ENCODE measurements around the gene XAGE1B.
"Not testable (repeated sequence)": the region's sequence is repeated elsewhere in the genome, so short reads cannot be mapped to it uniquely, and the experiment has no call there.

The XAGE1B gene

GRCh38 chrX:52542311-52542710, 25.4 kb upstream of the XAGE1B start (continued):
- TF ChIP-seq, protein P1, sequence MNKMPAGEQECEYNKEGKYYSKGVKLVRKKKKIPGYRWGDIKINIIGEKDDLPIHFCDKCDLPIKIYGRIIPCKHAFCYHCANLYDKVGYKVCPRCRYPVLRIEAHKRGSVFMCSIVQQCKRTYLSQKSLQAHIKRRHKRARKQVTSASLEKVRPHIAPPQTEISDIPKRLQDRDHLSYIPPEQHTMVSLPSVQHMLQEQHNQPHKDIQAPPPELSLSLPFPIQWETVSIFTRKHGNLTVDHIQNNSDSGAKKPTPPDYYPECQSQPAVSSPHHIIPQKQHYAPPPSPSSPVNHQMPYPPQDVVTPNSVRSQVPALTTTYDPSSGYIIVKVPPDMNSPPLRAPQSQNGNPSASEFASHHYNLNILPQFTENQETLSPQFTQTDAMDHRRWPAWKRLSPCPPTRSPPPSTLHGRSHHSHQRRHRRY (tag by site-specific recombination; IDR thresholded peaks at IDR 0.05), result no peak
- TF ChIP-seq, protein P2, sequence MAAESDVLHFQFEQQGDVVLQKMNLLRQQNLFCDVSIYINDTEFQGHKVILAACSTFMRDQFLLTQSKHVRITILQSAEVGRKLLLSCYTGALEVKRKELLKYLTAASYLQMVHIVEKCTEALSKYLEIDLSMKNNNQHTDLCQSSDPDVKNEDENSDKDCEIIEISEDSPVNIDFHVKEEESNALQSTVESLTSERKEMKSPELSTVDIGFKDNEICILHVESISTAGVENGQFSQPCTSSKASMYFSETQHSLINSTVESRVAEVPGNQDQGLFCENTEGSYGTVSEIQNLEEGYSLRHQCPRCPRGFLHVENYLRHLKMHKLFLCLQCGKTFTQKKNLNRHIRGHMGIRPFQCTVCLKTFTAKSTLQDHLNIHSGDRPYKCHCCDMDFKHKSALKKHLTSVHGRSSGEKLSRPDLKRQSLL (tag by site-specific recombination; IDR thresholded peaks at IDR 0.05), result no peak
- TF ChIP-seq, protein P3, sequence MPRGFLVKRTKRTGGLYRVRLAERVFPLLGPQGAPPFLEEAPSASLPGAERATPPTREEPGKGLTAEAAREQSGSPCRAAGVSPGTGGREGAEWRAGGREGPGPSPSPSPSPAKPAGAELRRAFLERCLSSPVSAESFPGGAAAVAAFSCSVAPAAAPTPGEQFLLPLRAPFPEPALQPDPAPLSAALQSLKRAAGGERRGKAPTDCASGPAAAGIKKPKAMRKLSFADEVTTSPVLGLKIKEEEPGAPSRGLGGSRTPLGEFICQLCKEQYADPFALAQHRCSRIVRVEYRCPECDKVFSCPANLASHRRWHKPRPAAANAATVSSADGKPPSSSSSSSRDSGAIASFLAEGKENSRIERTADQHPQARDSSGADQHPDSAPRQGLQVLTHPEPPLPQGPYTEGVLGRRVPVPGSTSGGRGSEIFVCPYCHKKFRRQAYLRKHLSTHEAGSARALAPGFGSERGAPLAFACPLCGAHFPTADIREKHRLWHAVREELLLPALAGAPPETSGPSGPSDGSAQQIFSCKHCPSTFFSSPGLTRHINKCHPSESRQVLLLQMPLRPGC (tag by site-specific recombination; IDR thresholded peaks at IDR 0.05), result no peak
- no peak for TF ChIP-seq ZBTB7A (tag by site-specific recombination; IDR thresholded peaks at IDR 0.05; ENCODE audit: low read depth)
- no peak for TF ChIP-seq WT1 (tag by site-specific recombination; IDR thresholded peaks at IDR 0.05)
- no peak for TF ChIP-seq ZNF692 (tag by site-specific recombination; IDR thresholded peaks at IDR 0.05)
- no peak for TF ChIP-seq ZNF660 (tag by site-specific recombination; IDR thresholded peaks at IDR 0.05)
- no peak for TF ChIP-seq ZNF404 (tag by site-specific recombination; IDR thresholded peaks at IDR 0.05)
- no peak for TF ChIP-seq ZNF214 (tag by site-specific recombination; IDR thresholded peaks at IDR 0.05; ENCODE audit: borderline replicate concordance)

- H3K36me3 ChIP-seq (ENCODE audit: control insufficient read depth in 2 of 2, insufficient read depth in 1 of 2, low read length in 2 of 2); POLR2A ChIA-PET; H3K27ac ChIP-seq (ENCODE audit: extremely low read depth, low read depth, low read length); CTCF ChIA-PET; H3K4me1 ChIP-seq (ENCODE audit: control insufficient read depth, insufficient read depth, low read length); H3K9me3 ChIP-seq (ENCODE audit: control insufficient read depth, insufficient read depth, low read depth, low read length); H3K4me3 ChIP-seq (ENCODE audit: low read depth, low read length): not testable (repeated sequence)
These were observed 24.2 kb upstream of the XAGE1B start for GRCh38 chrX:52541051-52541450.

- H3K27ac ChIP-seq (ENCODE audit: extremely low read depth, low read depth, low read length); CTCF ChIA-PET; H3K4me3 ChIP-seq (ENCODE audit: low read depth, low read length); H3K9me3 ChIP-seq (ENCODE audit: control insufficient read depth, insufficient read depth, low read depth, low read length); H3K36me3 ChIP-seq (ENCODE audit: control insufficient read depth in 2 of 2, insufficient read depth in 1 of 2, low read length in 2 of 2); H3K4me1 ChIP-seq (ENCODE audit: control insufficient read depth, insufficient read depth, low read length); POLR2A ChIA-PET: not testable (repeated sequence)
These were observed 515 bp downstream of the XAGE1B start for GRCh38 chrX:52516110-52516986.

GRCh38 chrX:52511126-52511525, 5.7 kb downstream of the XAGE1B start:
- POLR2A ChIA-PET; H3K4me1 ChIP-seq (ENCODE audit: control insufficient read depth, insufficient read depth, low read length); H3K36me3 ChIP-seq (ENCODE audit: control insufficient read depth in 2 of 2, insufficient read depth in 1 of 2, low read length in 2 of 2); H3K9me3 ChIP-seq (ENCODE audit: control insufficient read depth, insufficient read depth, low read depth, low read length); H3K4me3 ChIP-seq (ENCODE audit: low read depth, low read length); CTCF ChIA-PET; H3K27ac ChIP-seq (ENCODE audit: extremely low read depth, low read depth, low read length): not testable (repeated sequence)

- Histone ChIP-seq H3K27ac (ENCODE audit: extremely low read depth, low read depth, low read length) (no peak overlapping the region), H3K4me3 (ENCODE audit: low read depth, low read length) (no peak overlapping the region), H3K36me3 (ENCODE audit: control insufficient read depth in 2 of 2, insufficient read depth in 1 of 2, low read length in 2 of 2) (no peaks in the 10 kb centered on the region), H3K4me1 (ENCODE audit: control insufficient read depth, insufficient read depth, low read length) (no peaks in the 10 kb centered on the region), H3K9me3 (ENCODE audit: control insufficient read depth, insufficient read depth, low read depth, low read length) (no peaks in the 10 kb centered on the region)
- ChIA-PET POLR2A (no interaction called here), CTCF (no interaction called here)
- TF ChIP-seq ZNF529 (tag by site-specific recombination; IDR thresholded peaks at IDR 0.05; ENCODE audit: insufficient replicate concordance) (no peak), ZFP3 (tag by site-specific recombination; IDR thresholded peaks at IDR 0.05; ENCODE audit: low read depth) (no peak), ZNF623 (tag by site-specific recombination; IDR thresholded peaks at IDR 0.05) (no peak), ZNF324 (tag by site-specific recombination; IDR thresholded peaks at IDR 0.05) (no peak), ZNF157 (tag by site-specific recombination; IDR thresholded peaks at IDR 0.05) (no peak), ZNF18 (tag by site-specific recombination; IDR thresholded peaks at IDR 0.05) (no peak), ZNF701 (tag by site-specific recombination; IDR thresholded peaks at IDR 0.05) (no peak), ZNF596 (tag by site-specific recombination; IDR thresholded peaks at IDR 0.05) (no peak), SALL2 (tag by site-specific recombination; IDR thresholded peaks at IDR 0.05; ENCODE audit: borderline replicate concordance) (no peak), ZNF621 (tag by site-specific recombination; IDR thresholded peaks at IDR 0.05) (no peak)
These were observed 6.9 kb downstream of the XAGE1B start for GRCh38 chrX:52509916-52510315.

Measured in HEK293 (cell line).